Activated CD8-positive, alpha-beta T cell treated with anti-CD3 and anti-CD28 coated beads for 36 hours (primary cell): ENCODE data around the gene NIM1K. TPM values are rescaled to one million over a fixed set of nuclear protein-coding genes. Genes with fewer than 3 reads are reported as not detected.
"Not testable (repeated sequence)": the region's sequence is repeated elsewhere in the genome, so short reads cannot be mapped to it uniquely, and the experiment has no call there.

Experiments
- ATAC-seq: fragments of 200-7000 bp; cut with Tn5 transposase; one replicate; pipeline ENCODE4 v1.10.0; 2021; ENCODE audit warnings: mild to moderate bottlenecking, moderate library complexity
- CTCF ChIA-PET: fragments of 350-600 bp; sonication (Branson Sonifier 250); formaldehyde crosslinking; loops from one replicate; lab custom pipeline; 2021; ENCODE audit warnings: antibody characterized with exemption; lab: Charles Lee
- POLR2A ChIA-PET: fragments of 350-600 bp; sonication (Branson Sonifier 250); formaldehyde crosslinking; loops from one replicate; lab custom pipeline; 2021; ENCODE audit warnings: antibody characterized with exemption; lab: Charles Lee
- DNase-seq: peaks from one replicate; pipeline ENCODE4 v3.0.0-alpha.2; 2020
- H3K27ac Mint-ChIP-seq: one replicate; pipeline ENCODE4 v1.8.0; 2021; ENCODE audit warnings: mild to moderate bottlenecking, mixed read lengths
- H3K27me3 Mint-ChIP-seq: one replicate; pipeline ENCODE4 v1.8.0; 2021; ENCODE audit warnings: mixed read lengths
- H3K36me3 Mint-ChIP-seq: one replicate; pipeline ENCODE4 v1.8.0; 2021; ENCODE audit warnings: low read depth, mixed read lengths
- H3K4me1 Mint-ChIP-seq: one replicate; pipeline ENCODE4 v1.8.0; 2021; ENCODE audit warnings: low read depth, mixed read lengths
- H3K4me3 Mint-ChIP-seq: one replicate; pipeline ENCODE4 v1.8.0; 2021; ENCODE audit warnings: mild to moderate bottlenecking, moderate library complexity, mixed read lengths
- H3K9me3 Mint-ChIP-seq: one replicate; pipeline ENCODE4 v1.8.0; 2021; ENCODE audit warnings: mixed read lengths
- intact Hi-C: fragments of 100-400 bp; cut with micrococcal nuclease; formaldehyde crosslinking; loops from one replicate; pipeline ENCODE4 v1.10.0; 2022
- total RNA-seq, 2 experiments: library from RNA; stranded (reverse); gene quantifications; one replicate each; pipeline ENCODE4 v1.2.3, GENCODE V29; 2021
- TF ChIP-seq, protein P1 (sequence below): fragments of 200-600 bp; IDR thresholded peaks from one replicate; pipeline ENCODE4 v1.8.0; 2022; ENCODE audit warnings: antibody characterized with exemption, mild to moderate bottlenecking

The NIM1K gene
- total RNA-seq, 2 experiments from 2014 or later = 2.1 to 3.2 TPM

DNA sequence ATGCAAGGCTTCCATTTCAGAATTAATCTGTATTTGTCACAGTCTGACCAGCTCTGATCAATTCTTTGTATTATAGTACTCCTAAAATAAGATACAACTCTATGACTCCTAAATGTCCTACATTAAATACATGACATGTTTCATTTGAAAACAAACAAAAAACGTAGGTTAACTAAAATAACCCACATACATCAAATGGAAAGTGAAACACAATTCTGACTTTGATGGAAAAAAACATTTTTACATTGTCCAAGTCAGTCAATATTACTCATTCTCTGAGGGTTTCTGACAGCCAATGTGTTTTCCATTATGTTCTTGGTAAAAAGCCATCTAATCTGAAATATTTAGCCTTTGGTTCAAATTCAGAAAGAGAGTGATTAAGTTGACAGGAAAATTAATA lies 112.5 kb downstream of the NIM1K start:
- ChIA-PET CTCF (interaction anchor here (1.2 to 3.2 kb wide), 2 partner anchors 9 to 85 kb away, joined by 3 to 19 read pairs; no protein-coding TSS in a partner anchor), POLR2A (interaction anchor here (0.7 to 1.3 kb wide), 3 partner anchors 9 to 197 kb away, joined by 3 to 4 read pairs (median 3); partner anchors contain the start of gene HMGCS1)
- no peaks in the 10 kb centered on the region for H3K9me3 Mint-ChIP-seq
- TF ChIP-seq, protein P1, sequence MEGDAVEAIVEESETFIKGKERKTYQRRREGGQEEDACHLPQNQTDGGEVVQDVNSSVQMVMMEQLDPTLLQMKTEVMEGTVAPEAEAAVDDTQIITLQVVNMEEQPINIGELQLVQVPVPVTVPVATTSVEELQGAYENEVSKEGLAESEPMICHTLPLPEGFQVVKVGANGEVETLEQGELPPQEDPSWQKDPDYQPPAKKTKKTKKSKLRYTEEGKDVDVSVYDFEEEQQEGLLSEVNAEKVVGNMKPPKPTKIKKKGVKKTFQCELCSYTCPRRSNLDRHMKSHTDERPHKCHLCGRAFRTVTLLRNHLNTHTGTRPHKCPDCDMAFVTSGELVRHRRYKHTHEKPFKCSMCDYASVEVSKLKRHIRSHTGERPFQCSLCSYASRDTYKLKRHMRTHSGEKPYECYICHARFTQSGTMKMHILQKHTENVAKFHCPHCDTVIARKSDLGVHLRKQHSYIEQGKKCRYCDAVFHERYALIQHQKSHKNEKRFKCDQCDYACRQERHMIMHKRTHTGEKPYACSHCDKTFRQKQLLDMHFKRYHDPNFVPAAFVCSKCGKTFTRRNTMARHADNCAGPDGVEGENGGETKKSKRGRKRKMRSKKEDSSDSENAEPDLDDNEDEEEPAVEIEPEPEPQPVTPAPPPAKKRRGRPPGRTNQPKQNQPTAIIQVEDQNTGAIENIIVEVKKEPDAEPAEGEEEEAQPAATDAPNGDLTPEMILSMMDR = no peak
- intact Hi-C loops = loop anchor here (10.0 kb wide), 1 partner anchor 110 kb away; the partner anchor contains the start of gene NIM1K
- peak overlapping the region; percentile 86 for H3K27ac Mint-ChIP-seq
- H3K4me3 Mint-ChIP-seq = peak overlapping the region; percentile 24
- DNase-seq = no peak
- no peaks in the 10 kb centered on the region for H3K27me3 Mint-ChIP-seq
- peaks cover 70% of the 10 kb centered on the region for H3K4me1 Mint-ChIP-seq
- H3K36me3 Mint-ChIP-seq = peaks cover 57% of the 10 kb centered on the region
- peak; percentile 81 for ATAC-seq

DNA sequence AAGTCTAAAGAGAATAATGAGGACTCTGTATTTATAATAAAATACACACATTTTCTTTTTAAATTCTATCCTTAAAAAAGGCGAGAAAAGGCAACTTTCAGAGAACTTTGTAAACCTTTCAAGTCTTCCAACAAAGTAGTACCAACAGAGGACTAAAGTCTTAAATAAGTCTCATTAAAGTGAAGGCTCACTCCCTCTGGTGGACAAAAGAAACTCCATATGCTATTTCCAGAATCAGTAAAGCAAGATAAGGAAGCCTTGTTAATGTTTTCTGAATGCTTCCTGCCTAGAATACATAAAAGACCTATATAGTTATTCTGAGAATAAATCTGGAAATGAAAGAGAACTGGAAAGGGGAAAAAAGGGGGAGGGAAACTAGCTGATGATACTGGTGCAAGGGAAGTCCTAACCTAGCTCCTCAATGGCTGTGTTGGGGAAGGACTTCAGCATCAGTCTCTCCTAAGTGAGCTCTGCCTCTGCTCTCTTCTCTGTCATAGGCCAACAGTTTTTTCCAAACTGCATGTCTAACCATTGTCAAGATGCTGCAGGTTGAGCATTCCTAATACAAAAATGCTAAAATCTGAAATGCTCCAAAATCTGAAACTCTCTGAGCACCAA lies 114.0 kb downstream of the NIM1K start:
- ATAC-seq (peak; percentile 61), DNase-seq (no peak)
- ChIA-PET POLR2A (interaction anchor here (0.7 to 1.3 kb wide), 2 partner anchors 8 to 178 kb away, joined by 4 read pairs; no protein-coding TSS in a partner anchor), CTCF (interaction anchor here (0.7 to 3.2 kb wide), 12 partner anchors 10 to 201 kb away, joined by 3 to 19 read pairs (median 3); no protein-coding TSS in a partner anchor)
- intact Hi-C loops = loop anchor here (10.0 kb wide), 1 partner anchor 111 kb away; the partner anchor contains the start of gene NIM1K
- peaks cover 58% of the 10 kb centered on the region for H3K36me3 Mint-ChIP-seq
- peaks cover 79% of the 10 kb centered on the region for H3K4me1 Mint-ChIP-seq
- H3K4me3 Mint-ChIP-seq = no peak overlapping the region
- peak overlapping the region; percentile 81 for H3K27ac Mint-ChIP-seq
- H3K9me3 Mint-ChIP-seq = no peaks in the 10 kb centered on the region
- TF ChIP-seq, protein P1 = peak; percentile 63
- no peaks in the 10 kb centered on the region for H3K27me3 Mint-ChIP-seq

GRCh38 chr5:43306954-43307353 lies 114.9 kb downstream of the NIM1K start:
- POLR2A ChIA-PET, ATAC-seq, DNase-seq, H3K9me3 Mint-ChIP-seq, H3K27me3 Mint-ChIP-seq, H3K4me3 Mint-ChIP-seq: not testable (repeated sequence)
- Mint-ChIP-seq H3K27ac (peak overlapping the region; percentile 81), H3K36me3 (peaks cover 58% of the 10 kb centered on the region), H3K4me1 (peaks cover 75% of the 10 kb centered on the region)
- CTCF ChIA-PET = interaction anchor here (1.1 to 3.2 kb wide), 5 partner anchors 62 to 200 kb away, joined by 3 to 19 read pairs (median 3); no protein-coding TSS in a partner anchor
- intact Hi-C loops = loop anchor here (10.0 kb wide), 1 partner anchor 112 kb away; the partner anchor contains the start of gene NIM1K

DNA sequence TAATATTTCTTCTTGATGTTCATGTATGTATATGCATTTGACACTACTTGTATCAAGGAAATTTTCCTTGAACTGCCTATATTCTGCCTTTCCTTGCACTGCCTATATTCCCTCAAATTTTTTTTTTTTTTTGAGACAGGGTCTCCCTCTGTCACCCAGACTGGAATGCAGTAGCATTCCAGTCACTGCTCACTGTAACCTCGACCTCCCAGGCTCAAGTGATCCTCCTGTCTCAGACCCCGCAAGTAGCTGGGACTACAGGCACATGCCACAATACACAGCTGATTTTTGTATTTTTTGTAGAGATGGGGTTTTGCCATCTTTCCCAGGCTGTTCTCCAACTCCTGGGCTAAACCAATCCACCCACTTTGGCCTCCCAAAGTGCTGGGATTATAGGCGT lies 117.1 kb downstream of the NIM1K start:
- H3K4me3 Mint-ChIP-seq = peak overlapping the region; percentile 25
- intact Hi-C loops = loop anchor here (10.0 kb wide), 1 partner anchor 114 kb away; the partner anchor contains the start of gene NIM1K

GRCh38 chr5:43309637-43310036 lies 117.6 kb downstream of the NIM1K start:
- POLR2A ChIA-PET = interaction anchor here (1.3 kb wide), 1 partner anchor 189 kb away, joined by 4 read pairs; the partner anchor contains the start of gene ZNF131
- intact Hi-C loops = loop anchor here (5.0 to 10.0 kb wide), 5 partner anchors 78 to 242 kb away; partner anchors contain the start of genes NIM1K, TMEM267 and ZNF131
- Mint-ChIP-seq H3K36me3 (peaks cover 52% of the 10 kb centered on the region), H3K9me3 (peaks cover 2% of the 10 kb centered on the region), H3K27me3 (no peaks in the 10 kb centered on the region), H3K27ac (peak overlapping the region; percentile 24), H3K4me3 (peak overlapping the region; percentile 25), H3K4me1 (peaks cover 67% of the 10 kb centered on the region)
- no peak for DNase-seq
- CTCF ChIA-PET = interaction anchor here (1.2 kb wide), 1 partner anchor 204 kb away, joined by 4 read pairs; no protein-coding TSS in a partner anchor
- TF ChIP-seq, protein P1 = no peak
- no peak for ATAC-seq

More for the DNA sequence above, 117.1 kb downstream of the NIM1K start:
- TF ChIP-seq, protein P1 = no peak
- peaks cover 67% of the 10 kb centered on the region for H3K4me1 Mint-ChIP-seq
- no peaks in the 10 kb centered on the region for H3K27me3 Mint-ChIP-seq
- DNase-seq (no peak), ATAC-seq (no peak)
- peaks cover 54% of the 10 kb centered on the region for H3K36me3 Mint-ChIP-seq
- no peaks in the 10 kb centered on the region for H3K9me3 Mint-ChIP-seq
- H3K27ac Mint-ChIP-seq = peak overlapping the region; percentile 47
- ChIA-PET CTCF (interaction anchor here (1.2 to 1.3 kb wide), 2 partner anchors 81 to 203 kb away, joined by 4 read pairs; no protein-coding TSS in a partner anchor), POLR2A (interaction anchor here (1.3 kb wide), 1 partner anchor 189 kb away, joined by 4 read pairs; the partner anchor contains the start of gene ZNF131)
